SKM-1 treated with dmso at 0.1 percent for 144 hours (cell line): Measurements from ENCODE around the gene ANKRD6.

ENCODE experiments used
- DNase-seq: peaks from one replicate; lab custom pipeline; 2025; ENCODE audit not compliant: unreplicated experiment; lab: John Stamatoyannopoulos, UW

The ANKRD6 gene

GRCh38 chr6:89555806-89556205 lies 122.9 kb downstream of the ANKRD6 start:
- no peak for DNase-seq

- no peak for DNase-seq
Measured at GRCh38 chr6:89559487-89559886, 126.5 kb downstream of the ANKRD6 start.

GRCh38 chr6:89562093-89562973 lies 129.4 kb downstream of the ANKRD6 start:
- DNase-seq = no peak

GRCh38 chr6:89563866-89564265 lies 130.9 kb downstream of the ANKRD6 start:
- no peak for DNase-seq

DNA sequence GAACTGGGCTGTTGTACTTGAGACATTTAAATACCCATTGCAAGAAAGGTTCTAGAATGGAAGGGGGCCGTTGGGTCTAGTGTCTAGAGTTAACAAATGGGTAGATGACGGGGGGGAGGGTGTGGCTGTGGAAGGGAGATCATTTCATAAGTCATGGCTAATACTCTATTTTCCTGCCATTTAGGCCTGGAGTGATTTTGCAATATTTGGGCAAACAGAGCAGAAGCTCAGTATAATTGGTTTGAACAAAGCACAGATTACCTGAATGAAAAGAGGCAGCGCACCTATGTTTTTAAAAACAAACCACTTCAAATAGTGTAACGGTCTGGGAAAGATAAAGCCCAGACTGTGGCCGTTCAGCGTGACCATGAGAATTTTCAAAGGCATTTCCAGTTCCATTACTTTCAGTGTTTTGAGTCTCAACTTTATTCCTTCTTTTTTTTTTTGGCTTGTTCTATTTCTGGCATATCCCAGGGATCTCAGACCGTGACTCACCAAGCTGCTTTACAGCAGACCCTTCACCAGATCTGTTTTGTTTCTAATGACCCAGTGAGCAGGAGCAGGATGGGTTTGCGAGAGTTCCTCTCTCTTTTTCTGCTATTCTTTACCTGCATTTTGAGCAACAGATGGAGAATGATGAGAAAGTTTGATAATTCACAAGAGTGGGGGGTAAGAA lies 131.9 kb downstream of the ANKRD6 start:
- DNase-seq = no peak

- DNase-seq = no peak
Measured at GRCh38 chr6:89566008-89566800, 133.3 kb downstream of the ANKRD6 start.

GRCh38 chr6:89566930-89567629 lies 134.1 kb downstream of the ANKRD6 start:
- DNase-seq = no peak

GRCh38 chr6:89567630-89568390 lies 134.9 kb downstream of the ANKRD6 start:
- no peak for DNase-seq

- no peak for DNase-seq
Measured at GRCh38 chr6:89574910-89575561, 142.1 kb downstream of the ANKRD6 start.

DNA sequence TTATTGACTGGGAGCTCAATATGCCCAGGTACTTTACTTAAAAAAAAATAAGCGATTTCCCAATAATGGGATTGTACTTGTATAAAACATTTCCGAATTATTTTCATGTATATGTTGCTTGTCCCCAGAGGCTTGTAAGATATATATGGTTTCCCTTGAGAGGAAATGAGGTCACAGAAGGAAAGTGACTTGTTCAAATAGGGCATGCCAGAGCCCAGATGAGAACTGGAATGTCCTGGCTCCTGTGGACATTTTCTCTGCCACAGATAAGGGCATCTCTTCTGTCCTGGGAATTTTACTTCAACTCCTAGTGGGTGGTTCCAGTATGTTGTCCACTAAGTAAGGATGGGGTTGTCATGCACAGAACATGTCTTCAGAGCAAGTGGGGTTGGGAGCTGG lies 142.6 kb downstream of the ANKRD6 start:
- DNase-seq = no peak

DNA sequence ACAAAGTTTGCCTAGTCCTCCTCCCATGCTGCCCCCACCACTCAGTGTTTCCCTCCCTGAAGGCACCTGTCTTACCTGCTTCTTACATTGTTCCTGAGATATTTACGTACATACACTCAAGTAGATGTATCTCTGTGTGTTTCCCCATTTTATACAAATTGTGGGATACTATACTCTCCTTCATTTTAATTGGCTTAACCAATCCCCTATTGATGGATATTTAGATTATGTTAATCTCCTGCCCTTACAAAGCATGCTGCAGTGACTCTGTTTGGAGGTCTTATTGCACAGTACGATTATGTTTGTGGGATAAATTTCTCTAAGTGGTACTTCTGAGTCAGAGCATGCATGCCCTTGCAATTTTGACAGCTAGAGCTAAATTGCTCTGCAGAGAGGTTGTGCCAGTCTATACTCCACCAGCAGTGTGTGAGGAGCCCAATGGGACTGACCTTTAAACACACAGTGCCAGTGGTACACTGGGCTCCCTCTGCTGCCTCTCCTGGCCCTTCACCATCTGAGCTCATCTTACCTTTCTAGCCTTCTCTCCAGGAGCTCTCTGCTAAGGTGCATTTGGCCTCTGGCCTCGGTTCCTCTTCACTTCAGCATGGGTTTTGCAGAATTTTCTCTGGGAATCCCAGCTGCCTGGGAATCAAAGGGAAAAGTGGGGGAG lies 148.2 kb downstream of the ANKRD6 start:
- DNase-seq = no peak

- no peak for DNase-seq
Measured at GRCh38 chr6:89581689-89582088, 148.7 kb downstream of the ANKRD6 start.

GRCh38 chr6:89582669-89583325 lies 149.8 kb downstream of the ANKRD6 start:
- DNase-seq = no peak

- no peak for DNase-seq
Measured at GRCh38 chr6:89583559-89583958, 150.6 kb downstream of the ANKRD6 start.

- DNase-seq = no peak
Measured at GRCh38 chr6:89584539-89584938, 151.6 kb downstream of the ANKRD6 start.

GRCh38 chr6:89585154-89585553 lies 152.2 kb downstream of the ANKRD6 start:
- DNase-seq = no peak

DNA sequence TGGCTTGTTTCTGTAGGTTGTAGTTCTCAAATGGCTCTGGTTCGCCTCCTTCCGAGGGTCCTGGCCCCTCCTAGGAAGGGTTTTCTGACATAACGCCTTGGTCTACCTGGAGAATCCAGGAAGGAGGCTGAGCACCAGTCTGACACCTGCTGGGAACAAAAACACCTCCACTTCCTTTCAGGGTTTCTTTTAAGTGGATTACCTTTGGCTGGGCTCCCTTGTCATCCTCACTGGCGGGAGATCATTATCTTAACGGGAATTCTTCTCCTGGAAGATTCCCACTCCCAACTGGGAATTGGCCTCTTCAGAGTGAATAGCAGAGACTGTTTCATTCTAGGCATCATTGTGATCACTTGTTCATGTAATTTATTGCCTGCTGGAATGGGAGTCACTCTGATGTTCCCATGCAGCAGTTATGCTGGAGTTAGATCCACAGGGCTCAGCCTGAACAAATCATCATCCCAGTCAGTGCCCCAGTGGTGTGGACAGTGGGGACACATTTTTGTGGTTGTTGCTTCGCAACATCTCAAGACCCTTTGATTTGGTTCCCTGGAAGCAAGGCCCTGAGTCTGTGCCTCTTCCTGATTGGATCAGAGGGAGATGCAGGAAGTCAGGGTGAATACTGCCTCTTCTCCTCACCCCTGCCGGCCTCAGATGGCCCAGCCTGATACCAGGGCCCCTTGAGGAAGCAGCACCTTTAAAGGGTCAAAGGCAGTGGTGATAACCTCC lies 156.5 kb downstream of the ANKRD6 start:
- DNase-seq = no peak

GRCh38 chr6:89590133-89590532 lies 157.2 kb downstream of the ANKRD6 start:
- DNase-seq = no peak
